Neutrophil (primary cell): ENCODE data around the gene TNXB.
"Not testable (repeated sequence)": the region's sequence is repeated elsewhere in the genome, so short reads cannot be mapped to it uniquely, and the experiment has no call there.

Experiments
- H3K27ac ChIP-seq: fragments of 200-600 bp; sonication (generic); 2 replicates; pipeline ENCODE4 v1.5.1; 2016; ENCODE audit warnings: mild to moderate bottlenecking, moderate library complexity
- H3K27me3 ChIP-seq: fragments of 200-600 bp; sonication (generic); 2 replicates; pipeline ENCODE4 v1.6.0; 2016; ENCODE audit warnings: mild to moderate bottlenecking
- H3K36me3 ChIP-seq: fragments of 200-600 bp; sonication (generic); 2 replicates; pipeline ENCODE4 v1.5.1; 2017
- H3K4me1 ChIP-seq, 2 experiments: fragments of 200-600 bp in 1 of 2; sonication (generic) in 1 of 2; 1 replicate in 1 of 2; 2 replicates in 1 of 2; pipeline versions ENCODE4 v1.5.1 to v1.6.1; 2013 to 2016; ENCODE audit warnings: low read depth in 1 of 2, low read length in 1 of 2, mild to moderate bottlenecking in 1 of 2, moderate library complexity in 1 of 2; ENCODE audit not compliant: control insufficient read depth in 1 of 2, insufficient read depth in 1 of 2
- H3K4me3 ChIP-seq, 2 experiments: fragments of 200-600 bp in 1 of 2; sonication (generic) in 1 of 2; 1 replicate in 1 of 2; 2 replicates in 1 of 2; pipeline ENCODE4 v1.5.1; 2013 to 2016; ENCODE audit warnings: low read depth in 1 of 2, low read length in 1 of 2, mild to moderate bottlenecking in 1 of 2, moderate library complexity in 1 of 2
- H3K9me3 ChIP-seq: fragments of 200-600 bp; sonication (generic); 2 replicates; pipeline ENCODE4 v1.5.1; 2016
- CTCF ChIP-seq: fragments of 200-600 bp; sonication (generic); IDR thresholded peaks from 2 replicates; pipeline ENCODE4 v1.5.1; 2016; ENCODE audit warnings: antibody characterized with exemption

Gene TNXB

GRCh38 chr6:32046450-32047083, 62.6 kb downstream of the TNXB start:
- TF ChIP-seq CTCF: no peak
- no peaks in the 10 kb centered on the region for H3K4me1 ChIP-seq
- no peaks in the 10 kb centered on the region for H3K9me3 ChIP-seq
- no peaks in the 10 kb centered on the region for H3K36me3 ChIP-seq
- H3K27me3 ChIP-seq: no peaks in the 10 kb centered on the region
- no peak overlapping the region for H3K27ac ChIP-seq
- H3K4me3 ChIP-seq: no peak overlapping the region

GRCh38 chr6:32045811-32046449, 63.2 kb downstream of the TNXB start:
- H3K4me3 ChIP-seq: no peak overlapping the region
- no peaks in the 10 kb centered on the region for H3K9me3 ChIP-seq
- H3K36me3 ChIP-seq: no peaks in the 10 kb centered on the region
- no peaks in the 10 kb centered on the region for H3K27me3 ChIP-seq
- no peak for TF ChIP-seq CTCF
- no peaks in the 10 kb centered on the region for H3K4me1 ChIP-seq
- no peak overlapping the region for H3K27ac ChIP-seq

- not testable (repeated sequence) for H3K36me3 ChIP-seq, H3K9me3 ChIP-seq, H3K4me3 ChIP-seq, H3K27ac ChIP-seq, H3K27me3 ChIP-seq, H3K4me1 ChIP-seq
Measured at GRCh38 chr6:32044916-32045315, 64.2 kb downstream of the TNXB start.

- not testable (repeated sequence) for H3K27me3 ChIP-seq, H3K4me1 ChIP-seq
Measured at GRCh38 chr6:32043589-32044380, 65.4 kb downstream of the TNXB start.

GRCh38 chr6:32042276-32042675, 66.9 kb downstream of the TNXB start:
- H3K36me3 ChIP-seq, H3K4me1 ChIP-seq, H3K4me3 ChIP-seq, H3K27ac ChIP-seq, H3K27me3 ChIP-seq, H3K9me3 ChIP-seq: not testable (repeated sequence)

More at GRCh38 chr6:32043589-32044380, 65.4 kb downstream of the TNXB start:
- not testable (repeated sequence) for H3K4me3 ChIP-seq, H3K36me3 ChIP-seq, H3K27ac ChIP-seq, H3K9me3 ChIP-seq

- not testable (repeated sequence) for H3K27ac ChIP-seq, H3K27me3 ChIP-seq, H3K4me1 ChIP-seq, H3K36me3 ChIP-seq, H3K4me3 ChIP-seq, H3K9me3 ChIP-seq
Measured at GRCh38 chr6:32041385-32041784, 67.8 kb downstream of the TNXB start.

GRCh38 chr6:32041050-32041321, 68.2 kb downstream of the TNXB start:
- H3K4me3 ChIP-seq, H3K27me3 ChIP-seq, H3K4me1 ChIP-seq, H3K36me3 ChIP-seq, H3K9me3 ChIP-seq, H3K27ac ChIP-seq: not testable (repeated sequence)

GRCh38 chr6:32040299-32041049, 68.7 kb downstream of the TNXB start:
- not testable (repeated sequence) for H3K27me3 ChIP-seq, H3K27ac ChIP-seq, H3K36me3 ChIP-seq, H3K4me3 ChIP-seq, H3K9me3 ChIP-seq, H3K4me1 ChIP-seq

GRCh38 chr6:32039321-32040274, 69.5 kb downstream of the TNXB start:
- not testable (repeated sequence) for H3K4me3 ChIP-seq, H3K9me3 ChIP-seq, H3K27ac ChIP-seq, H3K4me1 ChIP-seq, H3K27me3 ChIP-seq, H3K36me3 ChIP-seq

- H3K27me3 ChIP-seq, H3K4me1 ChIP-seq, H3K27ac ChIP-seq, H3K4me3 ChIP-seq, H3K36me3 ChIP-seq, H3K9me3 ChIP-seq: not testable (repeated sequence)
Measured at GRCh38 chr6:32038878-32039277, 70.3 kb downstream of the TNXB start.
